ENCODE measurements around the gene IRF4.

Gene IRF4

DNA sequence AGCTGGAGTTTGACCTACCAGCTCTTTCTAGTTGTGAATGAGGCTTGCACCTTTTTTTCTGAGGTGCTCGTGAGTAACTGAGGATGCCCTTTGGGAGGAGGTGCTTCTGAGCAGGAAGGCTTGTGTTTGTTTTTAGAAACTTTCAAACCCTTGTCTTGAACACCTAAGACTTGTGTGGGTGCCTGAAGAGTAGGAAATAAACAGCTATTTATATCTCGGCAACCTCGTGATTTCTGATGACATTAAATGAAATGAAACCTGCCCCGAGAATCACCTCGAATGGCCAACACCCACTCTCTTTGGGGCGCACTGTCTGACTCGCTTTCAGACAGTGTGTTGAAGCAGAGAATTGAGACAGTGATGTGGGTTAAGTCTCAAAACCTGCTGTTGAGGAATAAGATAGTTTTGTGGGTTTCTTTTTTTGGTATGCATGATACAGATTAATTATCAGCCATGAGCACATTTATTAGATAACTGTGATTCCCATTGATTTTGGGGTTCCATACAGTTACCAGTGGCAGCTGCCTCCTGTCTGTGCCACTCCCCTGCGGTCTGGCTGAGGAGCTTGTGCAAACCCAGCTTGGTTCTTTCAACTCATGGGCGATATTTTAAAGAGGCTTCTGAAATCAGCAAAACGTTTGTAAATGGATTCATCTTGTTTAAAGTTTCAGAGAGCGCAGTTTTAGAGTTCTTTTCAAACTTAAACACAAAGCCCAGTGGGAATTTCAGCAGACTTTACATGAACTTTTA lies 8.4 kb downstream of the IRF4 start:
- peak; percentile 65 for DNase-seq

DNA sequence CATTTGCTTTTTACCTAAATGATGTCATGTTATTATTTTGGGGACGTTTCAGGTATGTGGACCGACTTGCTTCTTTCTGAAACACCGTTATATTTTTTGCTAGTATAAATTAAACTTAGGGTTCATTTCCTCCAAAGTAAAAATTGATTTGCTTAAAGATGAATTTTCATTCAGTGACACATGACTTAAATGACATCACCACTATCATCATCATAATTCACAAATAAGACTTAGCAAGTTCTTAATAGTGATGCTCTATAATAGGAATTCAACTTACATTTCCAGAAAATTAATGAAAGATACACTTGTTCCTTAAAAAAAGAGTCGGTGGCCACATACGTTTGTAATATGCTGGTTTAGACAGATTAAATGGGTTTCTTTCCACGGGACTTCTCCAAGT lies 9.3 kb downstream of the IRF4 start:
- no peak for DNase-seq

DNA sequence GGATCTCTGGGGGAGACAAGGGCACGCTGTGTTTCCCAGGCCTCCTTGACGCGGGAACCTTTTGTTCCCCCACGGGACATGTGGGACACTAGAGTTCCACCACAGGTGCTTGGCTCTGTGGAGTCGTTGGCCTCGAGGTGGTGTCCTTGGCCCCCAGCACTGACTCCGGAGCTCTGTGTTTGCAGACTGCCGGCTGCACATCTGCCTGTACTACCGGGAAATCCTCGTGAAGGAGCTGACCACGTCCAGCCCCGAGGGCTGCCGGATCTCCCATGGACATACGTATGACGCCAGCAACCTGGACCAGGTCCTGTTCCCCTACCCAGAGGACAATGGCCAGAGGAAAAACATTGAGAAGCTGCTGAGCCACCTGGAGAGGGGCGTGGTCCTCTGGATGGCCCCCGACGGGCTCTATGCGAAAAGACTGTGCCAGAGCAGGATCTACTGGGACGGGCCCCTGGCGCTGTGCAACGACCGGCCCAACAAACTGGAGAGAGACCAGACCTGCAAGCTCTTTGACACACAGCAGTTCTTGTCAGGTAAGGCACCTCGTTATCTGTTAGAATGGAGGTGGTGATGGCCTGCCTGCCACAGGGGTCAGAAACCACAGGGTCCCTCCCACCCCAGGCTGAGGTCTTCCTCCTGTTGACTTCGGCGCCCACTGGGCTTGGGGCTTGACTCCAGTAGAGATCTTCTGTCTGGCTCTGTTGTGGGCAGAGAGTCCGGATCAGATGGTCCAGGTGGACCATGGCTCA lies 9.9 kb downstream of the IRF4 start:
- no peak for DNase-seq

DNA sequence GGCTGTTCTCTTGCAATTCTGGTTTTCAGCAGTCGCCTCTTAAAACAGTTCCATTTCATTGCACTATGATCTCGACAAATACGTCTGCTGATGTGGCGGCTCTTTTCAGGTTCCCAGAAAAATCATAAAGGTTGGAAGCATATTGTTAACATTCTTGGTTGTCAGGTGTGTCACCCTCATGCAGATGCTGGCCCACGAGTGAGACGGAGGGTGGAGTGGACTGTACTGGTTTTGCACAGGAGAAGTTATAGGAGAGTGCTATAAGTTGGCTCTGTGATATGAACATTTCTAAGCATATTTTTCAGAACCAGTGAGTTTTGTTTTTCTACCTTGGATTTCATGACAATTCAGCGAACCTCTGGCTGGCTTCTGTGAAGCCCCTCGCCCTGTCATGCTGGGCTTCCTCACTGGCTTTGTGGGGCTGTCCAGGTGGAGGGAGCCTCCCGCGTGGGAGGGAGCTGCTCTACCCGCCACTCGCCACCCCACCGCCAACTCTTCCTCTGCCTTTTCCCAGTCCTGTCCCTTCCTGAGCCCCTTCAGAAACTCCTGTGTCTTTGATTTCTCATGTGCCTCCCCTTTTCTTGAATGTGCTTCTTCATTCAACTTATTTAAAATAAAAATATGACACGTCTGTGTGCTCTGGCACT lies 10.6 kb downstream of the IRF4 start:
- DNase-seq, result no peak

DNA sequence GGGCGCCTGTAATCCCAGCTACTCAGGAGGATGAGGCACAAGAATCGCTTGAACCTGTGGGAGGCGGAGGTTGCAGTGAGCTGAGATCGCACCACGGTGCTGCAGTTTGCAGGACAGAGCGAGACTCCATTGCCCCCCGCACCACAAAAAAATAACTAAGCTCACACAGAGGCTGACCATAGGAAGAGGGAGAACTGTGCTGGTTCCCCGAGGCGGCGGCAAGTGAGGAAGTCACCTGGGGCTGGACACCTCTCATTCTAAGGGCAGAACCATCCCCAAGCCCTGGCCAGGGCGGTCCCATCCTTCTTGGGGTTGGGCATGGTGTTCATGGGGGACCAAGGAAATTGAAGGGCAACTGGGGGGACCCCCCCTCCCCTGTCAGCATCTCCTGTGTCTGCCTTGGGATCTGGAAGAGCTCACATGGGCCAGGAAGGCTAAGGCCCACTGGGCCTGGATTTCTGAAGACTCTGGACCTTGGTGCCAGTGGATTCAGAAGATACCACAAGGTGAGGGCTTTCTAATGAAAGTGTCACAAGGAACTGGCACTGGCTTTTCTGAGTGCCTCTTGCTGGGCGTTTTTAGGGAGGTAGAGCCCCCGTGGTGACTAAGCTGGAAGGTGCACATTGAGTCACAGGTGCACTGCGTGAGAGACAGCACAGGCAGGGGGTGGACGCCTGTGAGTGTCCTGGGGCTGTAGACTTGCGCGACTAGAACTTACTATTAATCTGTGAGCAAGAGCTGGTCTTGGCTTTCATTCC lies 11.5 kb downstream of the IRF4 start:
- peak; percentile 86 for DNase-seq

DNA sequence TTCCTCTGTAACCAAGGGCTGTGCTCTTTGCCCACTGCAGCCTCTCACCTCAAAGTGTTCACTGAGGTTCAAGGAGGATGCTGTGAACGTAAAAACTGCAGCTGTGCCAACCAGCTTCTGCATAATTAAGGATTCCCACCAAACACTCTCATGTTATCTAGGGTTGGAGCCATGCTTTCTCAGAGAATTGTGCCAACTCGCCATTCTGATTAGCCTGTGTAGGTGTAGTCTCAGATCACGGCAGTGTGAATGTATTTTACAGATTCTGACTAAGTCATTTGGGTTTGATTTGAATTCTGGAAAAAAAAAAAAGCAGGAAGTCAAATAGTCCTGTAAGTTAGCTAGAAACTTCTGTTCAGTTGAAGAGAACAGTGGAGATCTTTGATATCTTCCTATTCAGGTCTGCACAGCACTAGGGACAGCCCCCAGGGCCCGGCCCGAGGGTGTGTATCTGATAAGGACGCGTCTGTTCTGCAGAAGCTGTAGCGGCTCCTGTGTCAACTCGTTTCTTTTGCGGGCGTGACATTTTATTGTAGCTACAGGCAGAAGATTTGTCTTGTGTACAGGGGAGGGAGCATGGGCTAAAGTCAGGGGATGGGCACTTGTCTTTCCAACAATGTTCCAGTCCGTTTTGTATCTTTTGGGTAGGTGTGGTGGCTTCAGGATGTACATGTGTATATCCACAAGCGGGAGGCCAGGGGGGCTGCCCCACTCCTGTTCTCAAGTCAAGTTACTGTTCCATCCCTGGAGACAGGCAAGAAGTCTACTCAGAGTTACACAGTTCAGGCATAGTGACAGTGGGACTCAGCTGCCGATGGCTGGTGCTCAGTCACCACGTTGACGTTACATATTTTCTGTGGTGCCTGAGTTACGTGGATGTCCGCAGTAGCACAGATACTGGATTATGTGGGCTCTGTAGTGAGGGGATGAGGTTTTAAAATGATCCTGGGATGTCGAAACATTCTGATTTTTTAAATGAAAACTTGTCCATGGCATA lies 12.4 kb downstream of the IRF4 start:
- DNase-seq, result peak; percentile 73

DNA sequence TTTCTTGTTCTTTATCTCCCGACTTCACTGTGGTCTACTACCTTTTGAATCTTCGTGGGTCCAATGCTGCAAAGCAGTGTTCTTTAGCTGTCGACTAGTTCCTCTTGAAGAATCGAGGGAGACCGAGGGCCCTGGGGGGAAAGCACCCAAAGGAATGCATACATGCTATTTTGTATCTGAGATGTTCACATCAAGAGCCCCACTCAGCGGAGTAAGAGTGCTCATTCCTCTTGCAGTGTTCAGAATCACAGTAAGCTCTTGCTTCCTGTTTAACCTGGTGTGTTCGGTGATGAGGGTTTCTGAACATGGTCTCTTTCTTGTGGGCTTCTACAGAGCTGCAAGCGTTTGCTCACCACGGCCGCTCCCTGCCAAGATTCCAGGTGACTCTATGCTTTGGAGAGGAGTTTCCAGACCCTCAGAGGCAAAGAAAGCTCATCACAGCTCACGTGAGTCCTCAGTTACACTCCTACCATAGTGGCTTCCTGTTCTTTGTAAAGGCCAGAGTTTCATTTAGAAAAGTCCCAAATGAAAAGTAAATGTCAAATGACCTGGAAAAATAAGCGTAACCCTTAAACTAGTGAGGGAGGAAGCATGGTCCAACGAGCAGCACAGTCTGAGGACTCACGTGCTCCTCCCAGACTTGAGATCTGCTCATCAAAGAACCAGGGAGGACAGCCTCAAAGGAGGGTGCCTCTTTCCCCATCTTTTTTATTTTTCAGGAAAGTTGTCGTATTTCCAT lies 13.3 kb downstream of the IRF4 start:
- DNase-seq, result no peak

DNA sequence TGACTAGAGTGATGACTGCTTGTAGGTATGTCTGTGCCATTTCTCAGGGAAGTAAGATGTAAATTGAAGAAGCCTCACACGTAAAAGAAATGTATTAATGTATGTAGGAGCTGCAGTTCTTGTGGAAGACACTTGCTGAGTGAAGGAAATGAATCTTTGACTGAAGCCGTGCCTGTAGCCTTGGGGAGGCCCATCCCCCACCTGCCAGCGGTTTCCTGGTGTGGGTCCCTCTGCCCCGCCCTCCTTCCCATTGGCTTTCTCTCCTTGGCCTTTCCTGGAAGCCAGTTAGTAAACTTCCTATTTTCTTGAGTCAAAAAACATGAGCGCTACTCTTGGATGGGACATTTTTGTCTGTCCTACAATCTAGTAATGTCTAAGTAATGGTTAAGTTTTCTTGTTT lies 16.6 kb downstream of the IRF4 start:
- no peak for DNase-seq

DNA sequence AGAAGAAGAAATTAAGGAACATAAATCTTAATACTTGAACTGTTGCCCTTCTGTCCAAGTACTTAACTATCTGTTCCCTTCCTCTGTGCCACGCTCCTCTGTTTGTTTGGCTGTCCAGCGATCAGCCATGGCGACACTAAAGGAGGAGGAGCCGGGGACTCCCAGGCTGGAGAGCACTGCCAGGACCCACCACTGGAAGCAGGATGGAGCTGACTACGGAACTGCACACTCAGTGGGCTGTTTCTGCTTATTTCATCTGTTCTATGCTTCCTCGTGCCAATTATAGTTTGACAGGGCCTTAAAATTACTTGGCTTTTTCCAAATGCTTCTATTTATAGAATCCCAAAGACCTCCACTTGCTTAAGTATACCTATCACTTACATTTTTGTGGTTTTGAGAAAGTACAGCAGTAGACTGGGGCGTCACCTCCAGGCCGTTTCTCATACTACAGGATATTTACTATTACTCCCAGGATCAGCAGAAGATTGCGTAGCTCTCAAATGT lies 17.1 kb downstream of the IRF4 start:
- no peak for DNase-seq

DNA sequence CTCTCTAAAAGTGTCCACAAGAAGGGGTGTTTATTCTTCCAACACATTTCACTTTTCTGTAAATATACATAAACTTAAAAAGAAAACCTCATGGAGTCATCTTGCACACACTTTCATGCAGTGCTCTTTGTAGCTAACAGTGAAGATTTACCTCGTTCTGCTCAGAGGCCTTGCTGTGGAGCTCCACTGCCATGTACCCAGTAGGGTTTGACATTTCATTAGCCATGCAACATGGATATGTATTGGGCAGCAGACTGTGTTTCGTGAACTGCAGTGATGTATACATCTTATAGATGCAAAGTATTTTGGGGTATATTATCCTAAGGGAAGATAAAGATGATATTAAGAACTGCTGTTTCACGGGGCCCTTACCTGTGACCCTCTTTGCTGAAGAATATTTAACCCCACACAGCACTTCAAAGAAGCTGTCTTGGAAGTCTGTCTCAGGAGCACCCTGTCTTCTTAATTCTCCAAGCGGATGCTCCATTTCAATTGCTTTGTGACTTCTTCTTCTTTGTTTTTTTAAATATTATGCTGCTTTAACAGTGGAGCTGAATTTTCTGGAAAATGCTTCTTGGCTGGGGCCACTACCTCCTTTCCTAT lies 17.9 kb downstream of the IRF4 start:
- DNase-seq, result no peak

DNA sequence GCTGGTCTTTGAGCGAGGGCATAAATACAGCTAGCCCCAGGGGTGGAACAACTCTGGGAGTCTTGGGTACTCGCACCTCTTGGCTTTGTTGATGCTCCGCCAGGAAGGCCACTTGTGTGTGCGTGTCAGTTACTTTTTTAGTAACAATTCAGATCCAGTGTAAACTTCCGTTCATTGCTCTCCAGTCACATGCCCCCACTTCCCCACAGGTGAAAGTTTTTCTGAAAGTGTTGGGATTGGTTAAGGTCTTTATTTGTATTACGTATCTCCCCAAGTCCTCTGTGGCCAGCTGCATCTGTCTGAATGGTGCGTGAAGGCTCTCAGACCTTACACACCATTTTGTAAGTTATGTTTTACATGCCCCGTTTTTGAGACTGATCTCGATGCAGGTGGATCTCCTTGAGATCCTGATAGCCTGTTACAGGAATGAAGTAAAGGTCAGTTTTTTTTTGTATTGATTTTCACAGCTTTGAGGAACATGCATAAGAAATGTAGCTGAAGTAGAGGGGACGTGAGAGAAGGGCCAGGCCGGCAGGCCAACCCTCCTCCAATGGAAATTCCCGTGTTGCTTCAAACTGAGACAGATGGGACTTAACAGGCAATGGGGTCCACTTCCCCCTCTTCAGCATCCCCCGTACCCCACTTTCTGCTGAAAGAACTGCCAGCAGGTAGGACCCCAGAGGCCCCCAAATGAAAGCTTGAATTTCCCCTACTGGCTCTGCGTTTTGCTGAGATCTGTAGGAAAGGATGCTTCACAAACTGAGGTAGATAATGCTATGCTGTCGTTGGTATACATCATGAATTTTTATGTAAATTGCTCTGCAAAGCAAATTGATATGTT lies 19.2 kb downstream of the IRF4 start:
- DNase-seq, result no peak

DNA sequence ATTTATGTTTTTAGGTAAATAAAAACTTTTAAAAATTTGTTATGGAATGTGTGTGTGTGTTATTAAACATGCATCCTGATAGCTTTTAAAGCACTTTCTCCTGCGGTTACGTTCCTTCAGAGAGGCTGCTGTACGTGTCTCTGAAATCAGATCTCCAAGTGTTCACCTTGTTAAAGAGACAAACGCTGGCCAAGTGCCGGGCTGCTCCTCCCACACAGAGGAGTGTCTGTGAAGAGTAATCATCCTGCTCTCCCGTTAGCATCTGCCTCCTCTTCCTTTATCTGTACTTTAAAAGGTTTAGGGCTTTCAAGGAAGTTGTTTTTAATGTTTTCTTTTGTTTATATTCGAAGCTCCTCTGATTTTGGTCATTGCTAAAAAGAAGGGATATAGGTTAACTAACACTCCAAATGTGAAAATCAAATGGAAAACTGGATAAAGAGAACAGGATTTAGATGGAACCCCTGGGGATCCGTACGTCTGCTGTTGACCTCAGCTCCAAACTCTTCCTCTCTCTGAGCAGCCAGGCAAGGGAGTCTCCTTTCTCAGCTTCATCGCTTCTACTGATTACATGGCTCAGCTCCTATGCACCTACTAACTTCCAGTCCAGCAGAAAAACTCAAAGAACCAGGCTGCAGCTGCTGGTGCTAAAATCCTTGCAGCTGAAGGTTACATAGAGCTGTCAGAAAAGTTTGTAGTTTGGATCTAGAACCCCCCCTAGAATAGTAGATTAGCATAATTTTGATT lies 20.0 kb downstream of the IRF4 start:
- no peak for DNase-seq

DNA sequence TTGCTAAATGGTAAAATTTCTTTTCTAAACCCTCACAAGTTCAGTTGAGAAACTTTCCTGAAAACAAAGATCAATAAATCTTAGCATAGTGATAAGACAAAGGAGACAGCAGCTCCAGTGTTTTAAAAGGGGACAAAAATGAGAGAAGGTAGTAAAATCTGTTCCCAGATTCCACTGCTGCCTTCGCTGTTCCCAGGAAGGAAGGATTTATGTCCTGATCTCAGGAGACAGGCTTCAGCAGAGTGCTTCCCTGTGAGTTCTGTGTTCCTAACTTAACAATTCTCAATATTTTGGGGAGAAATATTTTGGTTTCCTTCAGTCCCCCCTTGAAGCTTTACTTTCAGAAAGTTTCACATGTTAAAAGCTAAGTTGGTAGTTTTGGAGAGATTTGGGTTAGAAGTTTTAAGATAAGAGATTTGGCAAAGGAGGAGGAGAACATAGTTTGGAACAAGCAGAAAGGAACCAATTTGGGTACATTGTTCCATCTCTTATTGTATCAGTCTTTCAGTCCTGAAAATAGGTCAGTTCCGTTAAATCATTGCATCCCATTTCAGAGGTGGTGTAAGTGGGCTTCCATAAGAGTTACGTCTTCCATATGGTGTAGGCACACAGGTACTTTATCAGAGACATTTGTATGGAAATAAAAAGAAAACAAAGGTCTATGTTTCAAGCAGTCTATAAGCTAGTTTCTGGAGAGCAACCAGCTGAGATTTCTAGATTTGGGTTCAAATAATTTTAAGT lies 20.8 kb downstream of the IRF4 start:
- no peak for DNase-seq

DNA sequence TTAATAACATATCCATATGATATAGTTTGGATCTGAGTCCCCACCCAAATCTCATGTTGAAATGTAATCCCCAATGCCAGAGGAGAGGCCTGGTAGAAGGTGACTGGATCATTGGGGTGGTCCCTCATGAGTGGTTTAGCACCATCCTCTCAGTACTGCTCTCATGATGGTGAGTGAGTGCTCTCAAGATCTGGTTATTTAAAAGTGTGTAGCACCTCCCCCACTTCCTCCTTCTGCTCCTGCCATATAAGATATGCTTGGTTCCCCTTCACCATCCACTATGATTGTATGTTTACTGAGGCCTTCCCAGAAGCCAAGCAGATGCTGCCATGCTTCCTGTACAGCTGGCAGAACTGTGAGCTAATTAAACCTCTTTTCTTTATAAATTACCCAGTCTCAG lies 22.9 kb downstream of the IRF4 start:
- DNase-seq, result no peak

DNA sequence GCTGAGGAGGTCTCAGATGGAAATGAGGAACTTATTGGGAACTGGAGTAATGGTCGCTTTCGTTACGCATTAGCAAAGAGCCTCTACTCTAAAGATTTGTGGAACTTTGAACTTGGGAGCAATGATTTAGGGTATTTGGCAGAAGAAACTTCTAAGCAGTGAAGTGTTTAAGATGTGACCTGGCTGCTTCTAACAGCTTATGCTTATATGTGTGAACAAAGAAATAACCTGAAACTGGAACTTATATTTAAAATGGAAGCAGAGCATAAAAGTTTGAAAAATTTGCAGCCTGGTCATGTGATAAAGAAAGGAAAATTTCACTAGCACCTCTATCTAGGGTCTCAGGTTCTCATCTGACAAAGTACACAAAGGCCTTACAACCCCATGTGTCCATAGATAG lies 23.5 kb downstream of the IRF4 start:
- no peak for DNase-seq

DNA sequence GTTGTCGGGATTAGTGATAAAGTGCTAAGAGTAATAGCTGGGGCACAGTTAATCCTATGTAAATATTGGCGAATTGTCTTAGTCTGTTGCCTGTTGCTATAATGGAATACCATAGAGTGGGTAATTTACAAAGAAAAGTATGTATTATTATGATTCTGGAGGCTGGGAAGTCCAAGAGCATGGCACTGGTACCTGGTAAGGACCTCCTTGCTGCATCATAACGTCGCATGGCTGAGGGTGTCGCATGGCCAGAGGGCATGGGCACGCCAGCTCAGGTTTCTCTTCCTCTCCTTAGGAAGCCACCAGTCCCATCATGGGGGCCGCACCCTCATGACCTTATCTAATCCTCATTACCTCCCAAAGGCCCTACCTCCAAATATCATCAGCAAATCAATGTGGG lies 29.7 kb downstream of the IRF4 start:
- DNase-seq, result no peak

DNA sequence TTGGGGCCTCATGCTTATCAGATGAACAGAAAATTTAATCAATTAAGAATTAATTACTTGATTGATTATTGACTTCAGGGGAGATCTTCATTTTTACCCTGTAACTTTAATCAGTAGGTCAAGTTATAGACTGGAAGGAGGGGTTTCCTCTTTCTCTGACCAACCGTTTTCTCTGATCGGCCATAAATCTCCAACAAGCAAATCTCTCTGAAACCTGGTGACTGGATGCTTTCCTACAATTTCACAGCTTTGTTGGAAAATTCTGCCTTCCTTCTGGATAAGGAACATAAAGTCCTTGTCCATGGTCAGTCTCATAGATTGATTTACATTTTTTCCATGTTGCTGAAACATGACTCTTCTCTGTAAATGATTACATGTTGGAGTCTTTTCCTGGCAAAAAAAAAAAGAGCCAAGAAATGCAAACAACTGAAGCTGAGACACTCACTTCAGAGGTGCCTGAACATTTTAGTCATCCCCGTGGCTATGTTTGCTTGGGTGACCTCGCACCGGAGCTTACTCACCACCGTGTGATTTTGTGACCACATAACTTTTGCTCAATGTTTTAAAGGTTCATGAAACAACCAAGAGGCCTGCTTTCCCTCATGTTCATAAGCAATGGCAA lies 31.0 kb downstream of the IRF4 start:
- DNase-seq, result peak; percentile 82
